Uterus (tissue), 2 donors: ENCODE results near the gene KCNMB2.

Experiments
- CTCF ChIP-seq, 4 experiments: fragments of 200-600 bp in 2 of 4; fragments of 450-650 bp in 2 of 4; sonication (generic) in 2 of 4; IDR thresholded peaks; one replicate each; pipeline ENCODE4 v1.5.1; 2016 to 2019; ENCODE audit warnings: antibody characterized with exemption in 4 of 4, mild to moderate bottlenecking in 2 of 4, moderate library complexity in 1 of 4
- POLR2A ChIP-seq, 2 donors: fragments of 450-650 bp; IDR thresholded peaks; one replicate each; pipeline ENCODE4 v1.6.1; 2016; ENCODE audit warnings: antibody characterized with exemption in 2 of 2, mild to moderate bottlenecking in 1 of 2, moderate library complexity in 1 of 2

- no peak for TF ChIP-seq CTCF (IDR thresholded peaks at IDR 0.05)
- TF ChIP-seq POLR2A (IDR thresholded peaks at IDR 0.05) = no peak
These were observed 226.1 kb downstream of the KCNMB2 start for GRCh38 chr3:178762385-178762784.
